ENCODE data around the gene LZTS3.
"Not testable (repeated sequence)": the region's sequence is repeated elsewhere in the genome, so short reads cannot be mapped to it uniquely, and the experiment has no call there.

The LZTS3 gene

GRCh38 chr20:3192226-3193015 lies 19.1 kb upstream of the LZTS3 start:
- DNase-seq = no peak

- no peak for DNase-seq
Measured at GRCh38 chr20:3190681-3191111, 17.3 kb upstream of the LZTS3 start.

- no peak for DNase-seq
Measured at GRCh38 chr20:3189561-3190131, 16.3 kb upstream of the LZTS3 start.

- DNase-seq = no peak
Measured at GRCh38 chr20:3188823-3189413, 15.6 kb upstream of the LZTS3 start.

- DNase-seq = not testable (repeated sequence)
Measured at GRCh38 chr20:3187861-3188260, 14.5 kb upstream of the LZTS3 start.

GRCh38 chr20:3183896-3184612 lies 10.7 kb upstream of the LZTS3 start:
- no peak for DNase-seq

GRCh38 chr20:3182429-3182828 lies 9.1 kb upstream of the LZTS3 start:
- DNase-seq = not testable (repeated sequence)

GRCh38 chr20:3181270-3181669 lies 7.9 kb upstream of the LZTS3 start:
- DNase-seq = no peak

GRCh38 chr20:3180319-3180718 lies 7.0 kb upstream of the LZTS3 start:
- DNase-seq = no peak

- DNase-seq = no peak
Measured at GRCh38 chr20:3177746-3178485, 4.6 kb upstream of the LZTS3 start.

GRCh38 chr20:3175270-3175669 lies 1.9 kb upstream of the LZTS3 start:
- no peak for DNase-seq

GRCh38 chr20:3174442-3175261 lies 1.3 kb upstream of the LZTS3 start:
- no peak for DNase-seq

GRCh38 chr20:3173610-3174441 lies 477 bp upstream of the LZTS3 start:
- DNase-seq = peak; percentile 89 to 93

GRCh38 chr20:3172126-3172932 lies 1.0 kb downstream of the LZTS3 start:
- no peak for DNase-seq

GRCh38 chr20:3171391-3172125 lies 1.8 kb downstream of the LZTS3 start:
- DNase-seq = no peak

GRCh38 chr20:3168829-3169590 lies 4.3 kb downstream of the LZTS3 start:
- no peak for DNase-seq

GRCh38 chr20:3168079-3168828 lies 5.1 kb downstream of the LZTS3 start:
- DNase-seq = no peak

GRCh38 chr20:3167738-3168078 lies 5.6 kb downstream of the LZTS3 start:
- no peak for DNase-seq
